Skin epidermis (tissue), 12 donors: Measurements from ENCODE around the gene MMP21.

Source experiments
- H3K27ac ChIP-seq, 21 experiments: fragments of 200-600 bp; sonication (generic) in 11 of 21; one replicate each; pipeline ENCODE4 v1.5.0; 2020; ENCODE audit warnings: mild to moderate bottlenecking in 3 of 21, inconsistent platforms in 2 of 21, moderate library complexity in 2 of 21
- H3K4me3 ChIP-seq, 7 experiments: fragments of 200-600 bp; sonication (generic) in 2 of 7; one replicate each; pipeline ENCODE4 v1.5.0; 2020; ENCODE audit warnings: inconsistent platforms in 2 of 7, mild to moderate bottlenecking in 2 of 7, moderate library complexity in 1 of 7

The MMP21 gene

DNA sequence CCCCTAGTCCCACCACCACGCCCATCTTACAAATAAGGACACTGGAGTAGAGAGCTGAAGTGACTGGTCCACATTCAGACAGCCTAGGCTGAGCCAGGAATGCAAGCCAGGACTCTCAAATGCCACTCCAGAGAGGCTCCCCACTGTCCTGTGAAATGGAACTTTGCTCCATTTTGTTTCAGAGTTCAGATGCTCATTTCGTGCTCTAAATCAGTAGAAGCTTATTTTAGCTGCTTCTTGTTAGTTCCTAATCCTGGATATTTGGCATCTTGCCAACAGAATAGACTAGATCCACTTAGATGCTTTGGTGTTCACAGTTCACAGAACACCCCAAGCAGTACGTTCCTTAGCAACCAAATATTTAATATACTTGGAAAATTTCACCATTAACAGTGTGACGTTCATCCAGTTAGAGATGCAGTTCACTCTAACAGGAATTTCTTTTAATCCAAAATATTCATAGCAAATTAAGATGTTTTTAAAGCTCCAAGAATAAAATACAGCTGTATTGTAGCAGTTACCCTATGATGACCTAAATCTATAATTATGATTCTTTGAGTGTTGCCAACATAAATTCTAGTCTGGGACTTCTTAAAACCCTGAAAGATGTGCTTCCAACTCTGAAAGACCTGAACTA is 7.3 kb downstream of the MMP21 start:
- H3K4me3 ChIP-seq = no peak overlapping the region
- H3K27ac ChIP-seq = peak overlapping the region in 3 of 21 experiments; percentile 18 to 50 (median 34)

DNA sequence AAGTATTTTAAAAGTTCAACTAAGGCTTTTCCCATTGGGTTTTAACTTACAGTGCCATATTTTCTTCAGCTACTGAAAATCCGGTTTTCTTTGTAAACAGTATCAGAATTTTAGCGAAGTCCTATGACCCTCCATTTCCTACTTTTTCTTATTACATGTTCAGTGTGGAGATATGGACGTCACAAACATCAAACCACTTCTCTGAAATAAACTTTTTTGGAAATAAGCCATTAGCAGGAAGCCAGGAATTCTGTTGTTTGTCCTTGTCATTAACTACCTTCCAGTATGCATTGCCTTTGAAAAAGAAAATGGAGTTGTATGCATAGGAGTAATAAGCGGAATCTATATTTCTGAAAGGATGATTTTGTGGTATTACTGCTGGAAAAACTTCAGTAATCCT is 9.1 kb downstream of the MMP21 start:
- Histone ChIP-seq H3K27ac (no peak overlapping the region), H3K4me3 (no peak overlapping the region)

DNA sequence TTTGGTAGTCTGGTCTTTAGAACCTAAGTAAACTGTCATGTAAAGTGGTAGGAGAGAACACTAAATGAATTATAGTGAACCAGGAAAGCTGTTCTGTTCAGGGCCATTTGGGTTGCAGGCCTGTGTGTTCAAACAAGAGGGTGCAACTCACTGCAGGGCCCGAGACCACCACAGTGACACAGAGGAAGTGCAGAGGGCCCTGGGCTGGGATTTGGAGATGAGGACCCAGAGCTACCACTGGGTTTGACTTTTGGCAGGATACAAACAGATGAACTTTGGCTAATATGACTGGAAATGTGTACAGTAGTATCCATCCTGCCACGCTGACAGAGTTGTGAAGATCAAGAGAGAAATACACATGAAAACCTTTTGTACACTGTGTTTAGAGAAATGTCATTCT is 9.8 kb downstream of the MMP21 start:
- H3K27ac ChIP-seq = no peak overlapping the region
- H3K4me3 ChIP-seq = no peak overlapping the region

DNA sequence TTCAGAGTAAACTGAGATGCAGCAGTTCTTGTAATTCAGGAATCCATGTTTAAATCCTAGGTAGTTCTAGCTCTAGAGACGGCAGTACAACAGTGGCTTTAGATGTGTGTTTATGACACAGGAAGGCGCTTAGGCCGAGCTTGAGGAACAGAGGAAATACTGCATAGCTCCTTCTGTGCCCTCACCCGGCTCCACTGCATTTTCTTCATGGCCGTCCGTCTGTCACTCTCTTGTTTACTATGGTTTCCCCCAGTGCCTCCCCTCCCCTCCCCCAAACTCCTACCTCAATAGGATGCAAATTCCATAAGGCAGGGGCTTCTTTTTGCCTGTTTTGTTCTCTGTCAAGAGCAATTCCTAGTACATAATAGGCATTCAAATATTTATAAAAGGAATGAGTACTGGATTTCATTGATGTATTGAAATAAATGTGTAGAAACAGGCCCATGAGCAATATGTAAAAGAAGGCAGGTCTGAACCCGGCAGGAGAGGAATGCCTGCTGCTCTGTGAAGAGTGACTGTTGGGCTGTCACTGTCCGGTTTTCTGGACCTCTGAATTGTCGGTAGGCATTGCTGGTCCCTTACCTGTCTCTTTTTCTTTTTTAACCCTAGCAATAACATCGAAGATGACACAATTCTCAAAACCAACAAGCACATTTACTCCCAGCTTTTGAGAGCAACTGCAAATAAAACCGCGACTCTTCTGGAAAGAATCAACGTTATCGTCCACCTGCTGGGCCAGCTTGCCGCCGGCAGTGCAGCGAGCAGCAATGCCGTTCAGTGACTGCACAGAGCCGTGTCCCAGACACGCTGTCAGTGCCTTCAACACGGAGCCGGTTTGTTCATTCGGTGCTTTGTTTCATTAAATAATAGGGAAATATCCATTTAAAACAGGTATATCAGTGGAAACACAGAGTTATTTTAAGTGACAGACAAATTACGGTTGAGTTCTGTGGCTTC is 12.7 kb downstream of the MMP21 start:
- no peak overlapping the region for H3K4me3 ChIP-seq
- no peak overlapping the region for H3K27ac ChIP-seq

DNA sequence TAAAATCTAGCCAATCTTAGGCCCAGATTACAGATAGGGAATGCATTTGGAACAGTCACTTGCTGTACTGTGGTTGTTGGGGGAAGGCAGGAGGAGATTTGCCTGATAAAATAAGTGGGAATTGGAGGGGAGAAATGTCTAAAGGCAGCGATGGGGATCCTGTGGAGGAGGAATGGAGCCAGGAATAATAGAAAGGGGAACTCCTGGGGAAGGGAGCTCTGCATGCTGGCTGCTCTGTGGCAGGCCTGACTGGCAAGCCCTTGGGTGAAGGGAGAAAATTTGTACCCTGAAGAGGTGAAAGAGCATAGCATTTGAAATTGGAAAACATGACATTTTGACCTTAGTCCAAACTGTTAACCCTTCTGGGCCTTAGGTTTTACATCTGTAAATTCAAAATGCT is 13.7 kb downstream of the MMP21 start:
- H3K27ac ChIP-seq = no peak overlapping the region
- no peak overlapping the region for H3K4me3 ChIP-seq

DNA sequence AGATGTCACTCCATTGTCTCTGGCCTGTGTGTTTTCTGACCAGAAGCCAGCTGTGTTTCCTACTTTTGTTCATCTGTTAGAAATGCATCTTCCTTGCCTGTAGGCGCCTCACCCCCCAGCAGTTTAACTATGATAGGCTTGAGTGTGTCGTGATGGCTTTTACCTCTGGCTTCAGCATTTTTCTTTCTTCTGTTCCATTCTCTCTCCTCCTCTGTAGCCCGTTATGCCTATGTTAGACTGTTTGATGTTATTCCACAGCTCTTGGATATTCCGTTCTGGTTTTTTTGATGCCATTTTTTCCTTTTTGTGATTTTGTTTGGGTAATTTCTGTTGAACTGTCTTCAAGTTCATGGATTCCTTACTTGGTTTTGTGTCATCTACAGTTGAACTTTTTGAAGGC is 17.9 kb downstream of the MMP21 start:
- Histone ChIP-seq H3K4me3 (no peak overlapping the region), H3K27ac (no peak overlapping the region)

DNA sequence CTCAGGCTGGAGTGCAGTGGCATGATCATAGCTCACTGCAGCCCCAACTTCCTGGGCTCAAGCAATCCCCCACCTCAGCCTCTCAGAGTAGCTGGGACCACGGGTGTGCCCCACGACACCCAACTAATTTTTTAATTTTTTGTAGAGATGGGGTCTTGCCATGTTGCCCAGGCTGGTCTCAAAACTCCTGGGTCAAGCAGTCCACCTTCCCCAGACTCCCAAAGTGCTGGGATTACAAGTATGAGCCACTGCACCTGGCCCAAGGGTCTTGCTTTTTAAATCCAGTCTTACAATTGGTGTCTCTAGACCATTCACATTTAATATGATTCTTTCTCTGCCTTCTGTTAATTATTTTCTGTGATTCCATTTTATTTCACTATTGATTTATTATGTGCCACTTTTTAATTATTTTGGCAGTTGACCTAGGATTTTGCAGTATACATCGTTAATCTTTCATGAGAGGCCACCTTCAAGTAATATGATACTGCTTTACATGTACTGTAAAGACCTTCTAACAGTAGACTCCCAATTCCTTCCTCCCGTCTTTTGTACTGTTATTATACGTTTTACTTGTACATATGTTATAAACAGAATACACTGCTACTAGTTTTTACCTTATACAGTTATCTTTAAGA is 18.7 kb downstream of the MMP21 start:
- H3K27ac ChIP-seq = no peak overlapping the region

DNA sequence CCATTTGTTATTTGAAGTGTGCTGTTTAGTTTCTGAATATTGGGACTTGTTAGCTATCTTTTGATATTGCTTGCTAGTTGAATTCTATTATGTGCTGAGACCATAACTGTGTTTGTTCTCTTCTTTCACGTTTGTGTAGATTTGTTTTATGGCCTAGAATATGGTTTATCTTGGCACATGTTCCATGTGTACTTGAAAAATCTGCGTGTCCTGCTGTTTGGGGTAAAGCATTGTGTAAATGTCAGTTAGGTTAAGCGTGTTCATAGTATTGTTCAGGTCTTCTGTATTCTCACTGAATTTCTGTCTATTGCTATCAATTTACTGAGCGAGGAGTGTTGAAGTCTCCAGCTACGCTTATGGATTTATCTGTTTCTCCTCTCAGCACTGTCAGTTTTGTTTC is 19.4 kb downstream of the MMP21 start:
- H3K4me3 ChIP-seq = no peak overlapping the region
- H3K27ac ChIP-seq = no peak overlapping the region

More for the DNA sequence above, 18.7 kb downstream of the MMP21 start:
- H3K4me3 ChIP-seq = no peak overlapping the region

DNA sequence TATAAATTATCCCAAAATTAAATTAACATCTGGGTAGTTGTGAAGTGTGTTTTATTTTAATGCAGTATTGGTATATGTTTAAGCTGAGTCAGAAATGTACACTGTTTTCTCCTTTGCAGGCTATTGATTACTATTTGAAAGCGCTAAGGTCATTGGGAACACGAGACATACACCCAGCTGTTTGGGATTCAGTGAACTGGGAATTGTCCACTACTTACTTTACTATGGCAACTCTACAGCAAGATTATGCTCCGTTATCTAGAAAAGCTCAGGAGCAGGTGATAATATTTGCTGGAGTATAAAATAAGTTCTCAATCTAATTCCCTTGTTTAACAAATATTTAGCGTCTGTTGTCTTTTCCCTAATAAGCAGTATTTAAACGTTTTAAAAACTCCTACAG is 28.2 kb downstream of the MMP21 start:
- Histone ChIP-seq H3K4me3 (no peak overlapping the region), H3K27ac (no peak overlapping the region)

DNA sequence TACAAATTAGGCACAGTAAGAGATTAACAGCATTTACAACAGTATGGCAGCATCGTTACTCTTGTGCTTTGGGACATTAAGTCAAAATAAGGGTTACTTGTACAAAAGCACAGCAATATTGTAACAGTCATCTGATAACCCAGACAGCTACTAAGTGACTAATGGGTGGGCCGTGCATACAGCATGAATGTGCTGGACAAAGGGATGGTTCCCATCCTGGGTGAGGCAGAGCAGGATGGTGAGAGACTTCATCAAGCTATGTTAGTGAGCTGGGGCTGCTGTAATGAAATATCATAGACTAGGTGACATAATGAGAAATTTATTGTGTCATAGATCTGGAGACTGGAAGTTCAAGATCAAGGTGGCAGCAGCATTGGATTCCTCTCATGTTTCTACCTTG is 30.7 kb downstream of the MMP21 start:
- Histone ChIP-seq H3K27ac (no peak overlapping the region), H3K4me3 (no peak overlapping the region)

DNA sequence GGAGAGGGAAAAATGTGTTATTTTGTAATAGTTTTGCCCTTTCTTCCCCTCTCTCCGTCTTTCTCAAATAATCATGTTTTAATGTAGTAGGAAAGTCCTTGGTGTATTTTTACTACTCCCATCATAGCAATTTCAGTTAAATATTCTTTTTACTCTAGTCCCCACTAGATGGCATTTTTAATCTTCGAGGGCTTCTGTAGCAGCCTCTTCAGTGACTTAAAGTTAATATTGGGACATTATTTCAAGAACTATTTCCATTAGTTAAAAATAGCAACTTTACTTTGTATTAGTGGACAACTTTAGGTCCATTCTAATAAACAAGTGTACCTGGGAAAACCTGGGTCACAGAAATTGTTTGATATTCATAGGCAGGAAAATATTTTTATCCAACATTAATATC is 33.2 kb downstream of the MMP21 start:
- Histone ChIP-seq H3K4me3 (no peak overlapping the region), H3K27ac (no peak overlapping the region)

DNA sequence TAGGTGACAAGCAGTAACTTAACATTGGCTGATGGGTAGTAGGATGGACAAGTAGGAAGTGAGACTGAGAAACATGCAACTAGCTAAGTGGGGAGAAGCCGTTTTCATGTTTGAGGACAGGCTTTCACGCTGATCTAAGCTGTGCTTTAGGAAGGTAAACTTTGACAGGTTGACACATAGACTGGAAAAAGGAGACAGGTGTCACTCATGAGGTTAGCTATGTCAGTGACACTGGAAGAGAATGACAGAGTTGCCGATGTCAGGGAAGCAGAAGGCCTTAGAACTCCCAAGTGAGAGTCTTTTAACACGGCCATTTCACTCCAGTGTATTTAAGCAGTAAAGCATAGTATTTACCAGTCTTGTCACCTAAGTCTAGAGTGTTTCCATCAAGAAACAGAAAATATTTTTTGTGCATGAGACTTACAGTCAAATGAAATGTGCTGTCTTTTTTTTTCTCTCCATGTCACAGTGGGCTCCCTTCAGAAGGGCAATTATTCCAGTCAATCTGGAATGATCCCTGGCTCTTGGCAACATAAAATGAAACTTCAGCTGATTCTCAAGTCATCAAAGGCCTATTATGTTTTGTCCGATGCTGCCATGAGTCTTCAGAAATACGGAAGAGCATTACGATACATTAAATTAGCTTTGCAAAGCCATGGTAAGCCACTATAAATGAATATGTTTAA is 35.5 kb downstream of the MMP21 start:
- H3K27ac ChIP-seq = no peak overlapping the region
- H3K4me3 ChIP-seq = no peak overlapping the region

DNA sequence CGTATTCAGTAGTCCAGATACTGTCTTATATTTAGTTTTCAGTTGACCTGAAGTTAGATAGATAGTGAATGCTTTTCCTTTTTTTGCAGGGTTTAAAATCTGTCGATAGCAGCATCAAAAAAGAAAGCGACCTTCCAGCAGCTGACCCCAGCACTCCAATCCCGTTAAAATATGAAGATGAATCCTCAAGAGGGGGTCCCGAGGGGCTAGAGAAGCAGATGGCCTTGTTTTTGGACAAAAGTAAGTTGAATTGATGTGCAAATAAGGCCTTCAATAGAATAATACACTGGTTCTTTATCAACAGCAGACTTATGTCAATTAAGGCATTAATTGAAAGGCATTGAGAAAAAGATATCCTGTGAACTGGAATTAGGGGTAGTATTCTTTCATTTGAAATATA is 37.4 kb downstream of the MMP21 start:
- Histone ChIP-seq H3K4me3 (no peak overlapping the region), H3K27ac (no peak overlapping the region)

DNA sequence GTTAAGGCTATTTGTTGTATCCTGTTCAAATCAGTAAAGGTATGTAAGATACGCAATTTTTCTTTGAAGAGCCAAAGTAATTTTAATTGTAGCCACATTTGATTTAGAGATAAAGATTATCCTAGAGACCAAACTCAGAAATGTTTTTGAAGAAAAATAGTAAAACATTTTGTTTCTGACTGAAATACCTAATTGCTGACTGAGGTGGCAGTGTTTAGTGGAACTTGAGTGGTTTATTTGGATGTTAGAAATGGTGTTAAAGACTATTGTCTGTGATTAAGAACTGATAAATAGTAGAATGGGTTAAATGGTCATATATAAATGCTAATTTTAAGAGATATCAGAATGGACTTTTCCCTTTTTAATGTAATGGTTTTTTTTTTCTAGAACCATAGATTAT is 40.8 kb downstream of the MMP21 start:
- no peak overlapping the region for H3K27ac ChIP-seq

DNA sequence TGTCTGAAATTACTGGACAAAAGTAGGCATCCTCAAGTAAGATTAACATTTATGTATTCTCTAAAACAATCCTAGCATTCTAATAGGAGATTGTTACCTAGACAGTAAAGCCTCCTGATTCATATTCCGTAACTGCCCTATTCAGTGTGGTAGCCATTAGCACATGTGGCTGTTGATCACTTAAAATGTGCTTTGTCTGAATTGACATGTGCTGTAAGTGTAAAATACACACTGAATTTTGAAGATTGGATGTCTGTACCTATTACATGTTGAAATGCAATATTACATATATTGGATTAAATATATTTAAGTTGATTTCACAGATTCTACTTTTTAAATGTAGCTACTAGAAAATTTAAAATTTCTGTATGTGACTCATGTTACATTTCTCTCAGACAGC is 41.5 kb downstream of the MMP21 start:
- Histone ChIP-seq H3K4me3 (no peak overlapping the region), H3K27ac (no peak overlapping the region)

More for the DNA sequence above, 40.8 kb downstream of the MMP21 start:
- no peak overlapping the region for H3K4me3 ChIP-seq

DNA sequence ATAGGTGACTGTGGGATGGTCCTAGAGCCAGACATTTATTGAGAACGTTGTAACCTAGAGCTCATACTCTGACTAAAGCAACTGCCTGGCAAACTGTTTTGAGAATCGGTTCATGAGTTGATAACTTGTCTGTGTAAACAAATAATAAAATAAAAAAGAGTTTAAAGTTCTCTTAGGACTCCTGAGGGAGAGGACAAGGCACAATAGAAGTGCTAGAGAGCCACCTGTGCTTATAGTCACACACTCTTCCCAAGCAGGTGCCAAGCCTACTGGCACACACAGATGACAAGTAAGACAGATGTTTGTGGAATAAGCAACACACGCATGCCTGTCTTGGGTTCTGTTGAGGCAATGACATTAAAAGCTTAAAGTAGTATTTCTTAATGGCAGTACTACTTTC is 48.2 kb downstream of the MMP21 start:
- Histone ChIP-seq H3K27ac (no peak overlapping the region), H3K4me3 (no peak overlapping the region)

DNA sequence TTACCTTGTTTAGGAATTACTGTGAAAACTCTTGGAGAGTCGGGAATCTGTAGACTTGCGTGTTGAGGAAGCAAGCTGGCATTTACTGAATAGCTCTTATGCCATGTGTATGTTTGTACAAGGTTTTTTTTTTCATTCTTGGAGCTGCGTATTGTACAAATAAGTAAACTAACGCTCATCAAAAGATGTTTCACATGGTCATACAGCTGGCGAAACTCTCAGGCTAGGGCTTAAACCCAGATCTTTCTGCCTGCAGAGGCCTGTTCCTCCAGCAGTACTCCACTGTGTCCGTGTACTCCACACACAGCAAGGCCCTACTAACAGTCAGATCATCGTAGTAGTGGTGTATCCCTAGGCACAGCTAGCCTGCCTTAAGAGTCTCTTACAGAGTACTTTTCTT is 48.7 kb downstream of the MMP21 start:
- no peak overlapping the region for H3K27ac ChIP-seq
- H3K4me3 ChIP-seq = no peak overlapping the region

DNA sequence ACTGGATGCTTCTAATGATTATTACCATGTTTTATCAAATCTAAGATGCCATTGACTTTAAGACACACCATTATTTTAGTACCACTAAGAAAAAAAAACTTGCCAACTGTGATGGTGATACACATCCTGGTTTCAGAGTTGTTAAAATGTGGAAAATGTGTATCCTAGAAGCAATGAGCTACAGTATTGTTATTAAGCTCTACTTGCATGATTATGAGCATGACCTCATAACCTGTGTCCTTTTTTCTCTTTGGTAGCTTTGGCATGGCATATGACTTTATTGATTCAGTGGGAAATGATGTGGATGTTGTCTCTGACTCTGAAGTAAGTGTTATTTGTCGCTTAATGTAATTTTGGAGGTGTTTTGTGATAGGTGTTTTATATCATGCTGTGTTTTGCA is 52.8 kb downstream of the MMP21 start:
- Histone ChIP-seq H3K4me3 (no peak overlapping the region), H3K27ac (no peak overlapping the region)

DNA sequence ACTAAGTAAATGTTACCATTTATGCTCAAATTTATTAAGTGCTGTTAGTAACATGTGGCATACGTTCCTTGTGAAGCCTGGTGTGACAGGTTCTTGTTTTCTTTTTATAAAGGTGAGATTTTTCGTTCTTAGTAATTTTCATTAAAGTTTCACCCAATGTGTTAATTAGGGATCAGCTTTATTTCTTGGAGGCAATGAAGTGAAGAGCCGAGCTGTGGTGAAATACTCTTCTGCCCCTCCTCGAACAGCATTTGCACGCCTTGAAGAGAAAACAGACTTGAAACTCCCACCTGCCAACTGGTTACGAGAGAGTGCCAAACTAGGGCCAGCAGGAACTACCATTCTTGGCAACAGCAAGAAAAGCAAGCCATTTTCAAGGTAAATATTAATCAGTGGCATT is 54.6 kb downstream of the MMP21 start:
- no peak overlapping the region for H3K27ac ChIP-seq
- H3K4me3 ChIP-seq = peak overlapping the region in 1 of 7 experiments; percentile 91

DNA sequence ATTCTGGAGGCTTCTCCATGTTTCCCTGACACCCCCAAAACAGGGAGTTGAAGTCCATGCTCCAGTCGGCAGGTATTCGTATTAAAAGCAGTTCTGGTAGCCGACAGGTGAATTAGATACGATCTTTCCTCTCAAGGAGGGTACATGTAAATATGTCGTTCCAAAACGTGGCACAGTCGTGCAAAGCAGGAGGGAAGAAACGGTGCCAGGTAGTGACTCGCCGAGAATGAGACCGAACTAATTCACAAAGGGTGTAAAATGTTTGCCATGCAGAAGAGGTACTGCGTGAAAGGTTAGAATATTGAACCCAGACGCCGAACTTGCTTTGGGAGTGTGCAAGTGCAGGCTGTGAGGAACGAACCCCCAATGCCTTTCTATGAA is 55.6 kb downstream of the MMP21 start:
- H3K4me3 ChIP-seq = peak overlapping the region; percentile 65 to 94 (median 88)
- peak overlapping the region; percentile 65 to 98 (median 94) for H3K27ac ChIP-seq
